Measurements from ENCODE around the gene DGKG.

DNA sequence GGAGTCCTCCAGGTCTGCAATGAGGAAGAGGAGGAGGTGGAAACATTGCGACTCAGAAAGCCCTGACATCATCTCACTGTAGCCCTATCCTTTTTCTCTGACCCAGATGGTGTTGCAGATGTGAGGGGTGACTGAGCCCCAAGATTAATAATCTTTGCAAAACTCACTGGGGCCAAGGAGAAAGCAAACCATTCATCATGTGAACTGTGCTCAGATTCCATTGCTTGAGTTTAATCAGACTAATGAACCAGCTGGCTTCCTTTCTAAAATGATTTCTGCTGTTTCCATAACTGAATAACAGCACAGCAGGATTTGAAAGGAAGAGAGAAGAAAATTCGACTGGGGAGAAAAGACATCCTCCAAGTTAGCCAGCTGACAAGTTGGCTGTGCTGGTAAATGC lies 13.4 kb upstream of the DGKG start:
- TF ChIP-seq, protein P1, sequence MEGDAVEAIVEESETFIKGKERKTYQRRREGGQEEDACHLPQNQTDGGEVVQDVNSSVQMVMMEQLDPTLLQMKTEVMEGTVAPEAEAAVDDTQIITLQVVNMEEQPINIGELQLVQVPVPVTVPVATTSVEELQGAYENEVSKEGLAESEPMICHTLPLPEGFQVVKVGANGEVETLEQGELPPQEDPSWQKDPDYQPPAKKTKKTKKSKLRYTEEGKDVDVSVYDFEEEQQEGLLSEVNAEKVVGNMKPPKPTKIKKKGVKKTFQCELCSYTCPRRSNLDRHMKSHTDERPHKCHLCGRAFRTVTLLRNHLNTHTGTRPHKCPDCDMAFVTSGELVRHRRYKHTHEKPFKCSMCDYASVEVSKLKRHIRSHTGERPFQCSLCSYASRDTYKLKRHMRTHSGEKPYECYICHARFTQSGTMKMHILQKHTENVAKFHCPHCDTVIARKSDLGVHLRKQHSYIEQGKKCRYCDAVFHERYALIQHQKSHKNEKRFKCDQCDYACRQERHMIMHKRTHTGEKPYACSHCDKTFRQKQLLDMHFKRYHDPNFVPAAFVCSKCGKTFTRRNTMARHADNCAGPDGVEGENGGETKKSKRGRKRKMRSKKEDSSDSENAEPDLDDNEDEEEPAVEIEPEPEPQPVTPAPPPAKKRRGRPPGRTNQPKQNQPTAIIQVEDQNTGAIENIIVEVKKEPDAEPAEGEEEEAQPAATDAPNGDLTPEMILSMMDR (optimal IDR thresholded peaks at IDR 0.05 in 1 of 3, IDR thresholded peaks at IDR 0.05 in 1 of 3, conservative IDR thresholded peaks at IDR 0.05 in 1 of 3; ENCODE audit: extremely low read depth in 1 of 3, insufficient read depth in 2 of 3, low read length in 3 of 3) = no peak
- no peak for TF ChIP-seq EZH2 (IDR thresholded peaks at IDR 0.05; ENCODE audit: low read length)

All from keratinocyte (primary cell).